GM12892 (cell line): ENCODE data around the gene METTL22.

Experiments used
- POLR2A ChIP-seq: IDR thresholded peaks from 2 replicates; pipeline ENCODE4 v1.6.1; 2011; ENCODE audit warnings: low read depth, low read length, control low read depth
- POLR2AphosphoS5 ChIP-seq: IDR thresholded peaks from 2 replicates; pipeline ENCODE4 v1.6.1; 2011; ENCODE audit warnings: low read depth, low read length, control low read depth
- TAF1 ChIP-seq: IDR thresholded peaks from 2 replicates; pipeline ENCODE4 v1.6.1; 2011; ENCODE audit warnings: low read depth, mild to moderate bottlenecking, control low read depth, low read length, borderline replicate concordance

- TF ChIP-seq POLR2A (no peak), POLR2AphosphoS5 (no peak), TAF1 (no peak)
Observed at GRCh38 chr16:8644211-8645140, 23.0 kb downstream of the METTL22 start.
